GM18861 (cell line): ENCODE results near the gene NAPG.
"Not testable (repeated sequence)": the region's sequence is repeated elsewhere in the genome, so short reads cannot be mapped to it uniquely, and the experiment has no call there.

Experiments
- ATAC-seq: cut with Tn5 transposase; IDR thresholded peaks from one replicate; pipeline ENCODE4 v1.9.1; 2021; ENCODE audit not compliant: unreplicated experiment

NAPG gene

GRCh38 chr18:10514082-10514481 is 11.7 kb upstream of the NAPG start:
- no peak for ATAC-seq

GRCh38 chr18:10514601-10515000 is 11.2 kb upstream of the NAPG start:
- no peak for ATAC-seq

GRCh38 chr18:10515456-10515855 is 10.4 kb upstream of the NAPG start:
- ATAC-seq = no peak

- no peak for ATAC-seq
Observed at GRCh38 chr18:10516078-10516477, 9.7 kb upstream of the NAPG start.

DNA sequence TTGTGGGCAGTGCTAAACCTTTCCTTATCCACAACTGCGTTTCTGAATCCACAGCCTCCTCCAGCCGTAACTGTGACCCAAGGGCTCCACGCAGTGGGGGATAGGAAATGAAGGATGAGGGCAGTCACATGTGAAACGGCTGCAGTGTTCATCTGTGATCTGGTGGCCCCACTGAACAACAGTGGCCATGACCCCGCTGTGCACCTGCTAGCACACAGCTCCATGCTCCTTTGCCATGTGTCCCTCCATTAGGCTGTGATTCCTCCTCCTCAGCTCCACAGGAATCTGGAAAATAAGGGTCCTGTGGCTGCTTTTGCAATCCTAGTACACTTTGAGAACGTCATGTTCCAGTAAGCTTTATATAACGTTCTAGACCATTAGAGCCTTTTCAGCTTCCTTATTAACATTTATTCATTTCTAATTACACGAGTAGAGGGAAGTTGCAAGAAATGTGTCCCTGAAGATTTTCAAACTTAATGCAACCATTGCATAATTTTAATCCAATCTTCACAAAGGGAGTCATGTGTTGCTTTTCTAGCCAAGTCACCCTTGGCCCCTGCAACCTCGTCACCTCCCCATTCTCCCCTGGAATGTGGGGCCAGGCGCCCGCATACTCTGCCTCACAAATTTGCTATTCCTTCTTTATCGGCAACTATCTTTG is 7.1 kb upstream of the NAPG start:
- ATAC-seq = no peak

GRCh38 chr18:10519366-10519765 is 6.5 kb upstream of the NAPG start:
- ATAC-seq = no peak

DNA sequence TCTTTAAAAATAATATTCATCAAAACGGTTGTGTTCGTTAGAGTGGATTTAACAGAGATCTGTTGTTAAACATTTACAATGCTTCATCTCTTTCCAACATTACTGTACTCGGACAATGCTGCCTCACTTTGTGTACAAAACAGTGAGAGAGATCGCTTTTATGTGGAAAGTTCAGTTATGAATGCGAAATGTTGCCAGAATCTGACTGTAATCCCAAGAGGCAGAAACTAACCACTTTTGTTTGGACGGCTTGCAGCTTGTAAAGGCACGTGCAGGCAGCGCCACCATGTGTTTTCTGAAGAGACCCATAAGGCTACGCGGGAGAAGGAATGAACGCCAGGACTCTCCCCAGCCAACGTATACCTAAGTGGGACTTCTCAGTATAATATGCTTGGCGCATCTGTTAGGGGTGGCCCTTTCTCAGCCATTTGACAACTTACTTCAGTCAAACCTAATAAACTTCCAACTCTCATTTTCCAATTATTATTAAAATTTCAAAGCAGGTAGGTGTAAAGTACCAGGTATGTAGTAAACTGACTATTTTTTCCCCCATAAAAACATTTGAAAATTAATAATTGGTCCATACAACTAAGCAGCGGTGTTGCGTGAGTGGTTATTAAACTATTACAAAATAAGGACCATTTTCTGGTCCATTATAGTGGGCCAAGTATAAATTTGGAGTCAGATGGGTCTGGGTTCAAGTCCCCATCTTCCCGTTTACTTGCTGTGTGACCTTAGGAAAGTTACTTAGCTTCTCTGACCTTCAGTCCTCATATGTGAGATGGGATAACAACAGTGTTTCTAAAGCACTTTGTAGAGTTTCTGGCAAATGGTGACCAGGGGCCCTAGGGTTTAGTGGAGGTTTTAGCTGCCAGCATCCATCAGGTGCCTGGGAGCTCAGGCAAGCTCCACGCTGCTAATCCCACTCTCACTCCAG is 5.6 kb upstream of the NAPG start:
- peak; percentile 81 for ATAC-seq

DNA sequence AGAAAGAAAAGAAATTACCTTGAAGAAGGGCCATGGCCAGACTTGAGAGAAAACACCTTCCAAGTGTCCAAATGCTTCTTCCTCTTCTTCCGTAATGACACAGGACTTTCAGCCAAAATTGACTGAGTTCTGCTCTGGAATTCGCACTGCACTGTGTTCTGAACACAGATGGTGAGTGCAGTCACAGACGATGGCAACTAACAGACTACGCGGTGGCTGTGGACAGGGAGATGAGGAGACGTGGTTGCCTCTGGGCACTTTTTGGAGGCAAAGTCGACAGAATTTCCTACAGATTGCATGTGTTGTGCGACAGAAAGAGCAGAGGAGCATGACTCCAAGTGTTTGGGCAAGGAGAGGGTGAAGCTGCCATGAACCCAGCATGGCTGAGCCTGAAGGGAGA is 4.3 kb upstream of the NAPG start:
- ATAC-seq = no peak

- no peak for ATAC-seq
Observed at GRCh38 chr18:10522574-10522973, 3.3 kb upstream of the NAPG start.

DNA sequence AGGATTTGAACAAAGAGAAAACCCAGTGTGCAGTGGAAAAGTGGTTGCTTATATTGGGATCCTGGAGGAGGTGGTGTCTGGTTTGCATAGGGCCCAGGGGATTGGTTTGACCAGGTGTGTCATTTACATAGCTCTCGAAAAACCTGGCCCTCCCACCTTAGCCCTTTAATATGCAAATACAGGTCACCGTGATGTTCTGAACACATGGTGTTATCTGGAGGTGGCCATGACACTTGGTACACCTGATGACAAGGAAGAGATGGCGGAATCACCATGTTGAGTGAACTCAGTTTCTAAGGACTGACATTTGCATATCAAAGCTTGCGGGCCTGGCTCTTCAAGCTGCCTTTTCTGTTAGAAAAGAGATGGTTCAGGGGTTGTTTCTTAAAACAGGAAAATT is 2.3 kb upstream of the NAPG start:
- ATAC-seq = no peak

GRCh38 chr18:10524507-10525370 is 1.1 kb upstream of the NAPG start:
- no peak for ATAC-seq

DNA sequence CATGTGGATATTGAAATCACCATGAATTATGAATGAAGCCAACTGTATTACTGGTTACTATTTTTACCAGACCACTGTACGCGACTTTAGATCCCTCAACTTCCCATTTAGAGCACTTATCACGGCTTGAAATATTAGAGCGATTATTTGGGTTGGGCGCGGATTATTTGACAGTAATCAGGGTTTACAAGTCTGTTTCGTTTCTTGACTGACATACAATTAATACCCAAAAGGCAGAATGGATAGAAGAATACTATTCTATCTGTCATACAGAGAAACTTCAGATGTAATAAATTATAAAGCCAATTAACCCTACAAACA is 496 bp upstream of the NAPG start:
- ATAC-seq = no peak

- peak; percentile 1 for ATAC-seq
Observed at GRCh38 chr18:10526561-10526949, 728 bp downstream of the NAPG start.

GRCh38 chr18:10528439-10528838 is 2.6 kb downstream of the NAPG start:
- ATAC-seq = no peak

DNA sequence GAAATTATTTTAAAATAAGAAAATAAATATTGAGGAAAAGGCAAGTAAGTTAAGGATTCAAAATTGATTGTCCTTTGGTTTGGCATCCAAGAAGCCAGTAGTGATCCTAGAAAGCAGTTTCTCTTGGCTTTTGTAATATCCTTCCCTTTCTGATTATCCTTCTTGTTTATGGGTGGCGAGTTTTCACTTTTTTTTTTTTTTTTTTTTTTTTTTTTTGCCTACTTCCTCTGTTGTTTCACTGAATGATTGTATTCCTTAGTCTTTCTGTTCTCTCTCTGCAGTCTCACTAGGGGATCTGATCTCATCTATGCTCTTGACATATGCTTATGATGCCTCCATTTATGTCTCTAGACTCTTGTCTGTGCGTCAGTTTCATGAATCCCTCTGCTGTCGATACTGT is 4.2 kb downstream of the NAPG start:
- ATAC-seq = no peak

DNA sequence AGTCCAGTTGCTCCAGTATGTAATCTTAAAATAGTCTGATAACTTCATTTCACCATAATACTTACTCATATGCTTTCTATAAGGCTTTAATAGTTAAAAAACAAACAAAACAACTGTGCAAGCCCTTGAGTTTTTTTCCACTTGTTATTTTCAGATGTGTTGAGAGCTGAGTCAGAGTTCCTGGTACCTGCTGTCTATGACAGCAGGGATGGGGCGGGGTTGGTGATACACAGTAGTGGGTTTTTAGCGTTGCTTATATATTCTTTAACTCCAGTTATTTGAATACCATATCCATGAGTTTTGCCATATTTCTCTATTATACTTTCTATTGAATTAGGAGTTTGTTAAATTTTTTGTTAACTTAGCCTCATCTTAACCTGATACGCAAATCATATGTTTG is 5.0 kb downstream of the NAPG start:
- no peak for ATAC-seq

GRCh38 chr18:10533111-10533510 is 7.3 kb downstream of the NAPG start:
- ATAC-seq = no peak

- ATAC-seq = no peak
Observed at GRCh38 chr18:10536280-10536679, 10.5 kb downstream of the NAPG start.

DNA sequence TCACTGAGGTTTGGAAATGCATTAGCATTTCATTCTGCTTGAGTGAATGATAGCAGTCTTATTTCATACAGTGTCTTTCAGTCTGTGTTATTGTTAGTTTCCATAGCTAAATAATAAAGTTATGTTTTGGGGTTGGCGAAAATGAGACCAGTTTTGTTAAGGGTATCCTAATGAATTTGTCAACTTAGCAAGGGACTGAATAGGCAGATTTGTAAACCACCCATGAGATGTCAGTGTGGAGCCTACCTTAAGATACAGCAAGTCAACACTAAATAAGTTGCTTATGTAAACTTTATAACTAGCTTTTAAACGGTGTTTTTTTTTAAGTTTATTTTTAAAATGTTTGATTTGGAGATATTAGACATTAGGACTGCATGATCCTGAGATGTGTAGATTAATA is 11.9 kb downstream of the NAPG start:
- ATAC-seq = no peak

- ATAC-seq = not testable (repeated sequence)
Observed at GRCh38 chr18:10539124-10539523, 13.3 kb downstream of the NAPG start.

DNA sequence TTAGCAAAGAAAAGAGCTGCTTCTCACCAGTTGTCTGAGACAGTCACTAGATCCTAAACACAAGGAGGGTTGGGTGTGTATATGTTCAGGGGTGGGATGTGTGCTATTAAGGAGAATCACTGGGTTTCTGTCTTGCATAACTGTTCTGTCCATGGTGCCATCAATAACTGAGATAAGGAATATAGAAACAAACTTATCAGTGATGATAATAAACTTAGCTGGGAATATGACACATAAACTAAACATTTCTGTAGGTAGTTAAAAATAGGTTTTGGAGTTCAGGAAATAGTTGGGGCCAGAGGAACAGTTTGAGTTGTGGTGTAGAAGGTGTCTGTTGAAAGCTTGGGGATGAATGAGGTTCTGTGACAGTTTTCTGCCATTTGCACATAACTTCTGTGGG is 17.4 kb downstream of the NAPG start:
- ATAC-seq = no peak
